Peyer's patch (tissue), 4 donors: ENCODE data around the gene LRP5.

Experiments used
- POLR2A ChIP-seq, 2 donors: fragments of 450-650 bp; IDR thresholded peaks; one replicate each; pipeline ENCODE4 v1.5.1; 2017; ENCODE audit warnings: antibody characterized with exemption in 2 of 2, mild to moderate bottlenecking in 2 of 2, moderate library complexity in 2 of 2
- TF ChIP-seq, protein P1 (sequence below), 6 experiments: fragments of 450-650 bp in 4 of 6; fragments of 200-600 bp in 2 of 6; sonication (generic) in 1 of 6; IDR thresholded peaks; one replicate each; pipeline ENCODE4 v1.5.1; 2017 to 2019; ENCODE audit warnings: antibody characterized with exemption in 6 of 6, mild to moderate bottlenecking in 3 of 6, moderate library complexity in 1 of 6

DNA sequence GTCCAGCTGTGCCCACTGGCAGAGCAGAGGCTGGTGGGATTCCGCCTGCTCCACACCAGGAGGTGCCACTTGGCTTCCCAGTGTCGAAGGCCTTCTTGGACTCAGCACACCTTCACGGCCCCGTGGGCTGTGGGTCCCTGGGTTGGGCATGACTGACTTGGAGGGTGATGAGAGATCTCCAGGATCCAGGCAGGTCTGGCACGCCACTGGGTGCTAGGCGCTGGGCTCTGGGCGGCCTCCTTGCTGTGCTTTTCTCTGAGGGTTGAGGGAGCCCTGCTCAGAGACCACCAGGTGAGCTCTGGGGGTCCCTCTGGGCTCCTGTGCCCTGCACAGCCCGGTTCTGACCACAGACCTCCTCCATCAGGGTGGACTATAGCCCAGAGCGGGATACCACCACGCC is 12.3 kb downstream of the LRP5 start:
- TF ChIP-seq POLR2A (IDR thresholded peaks at IDR 0.05), result no peak
- TF ChIP-seq, protein P1, sequence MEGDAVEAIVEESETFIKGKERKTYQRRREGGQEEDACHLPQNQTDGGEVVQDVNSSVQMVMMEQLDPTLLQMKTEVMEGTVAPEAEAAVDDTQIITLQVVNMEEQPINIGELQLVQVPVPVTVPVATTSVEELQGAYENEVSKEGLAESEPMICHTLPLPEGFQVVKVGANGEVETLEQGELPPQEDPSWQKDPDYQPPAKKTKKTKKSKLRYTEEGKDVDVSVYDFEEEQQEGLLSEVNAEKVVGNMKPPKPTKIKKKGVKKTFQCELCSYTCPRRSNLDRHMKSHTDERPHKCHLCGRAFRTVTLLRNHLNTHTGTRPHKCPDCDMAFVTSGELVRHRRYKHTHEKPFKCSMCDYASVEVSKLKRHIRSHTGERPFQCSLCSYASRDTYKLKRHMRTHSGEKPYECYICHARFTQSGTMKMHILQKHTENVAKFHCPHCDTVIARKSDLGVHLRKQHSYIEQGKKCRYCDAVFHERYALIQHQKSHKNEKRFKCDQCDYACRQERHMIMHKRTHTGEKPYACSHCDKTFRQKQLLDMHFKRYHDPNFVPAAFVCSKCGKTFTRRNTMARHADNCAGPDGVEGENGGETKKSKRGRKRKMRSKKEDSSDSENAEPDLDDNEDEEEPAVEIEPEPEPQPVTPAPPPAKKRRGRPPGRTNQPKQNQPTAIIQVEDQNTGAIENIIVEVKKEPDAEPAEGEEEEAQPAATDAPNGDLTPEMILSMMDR (IDR thresholded peaks at IDR 0.05), result no peak
